ENCODE data around the gene HS3ST5. TPM values are rescaled to one million over a fixed set of nuclear protein-coding genes. Genes with fewer than 3 reads are reported as not detected.

Gene HS3ST5
- total RNA-seq, 1 donor: not detected

DNA sequence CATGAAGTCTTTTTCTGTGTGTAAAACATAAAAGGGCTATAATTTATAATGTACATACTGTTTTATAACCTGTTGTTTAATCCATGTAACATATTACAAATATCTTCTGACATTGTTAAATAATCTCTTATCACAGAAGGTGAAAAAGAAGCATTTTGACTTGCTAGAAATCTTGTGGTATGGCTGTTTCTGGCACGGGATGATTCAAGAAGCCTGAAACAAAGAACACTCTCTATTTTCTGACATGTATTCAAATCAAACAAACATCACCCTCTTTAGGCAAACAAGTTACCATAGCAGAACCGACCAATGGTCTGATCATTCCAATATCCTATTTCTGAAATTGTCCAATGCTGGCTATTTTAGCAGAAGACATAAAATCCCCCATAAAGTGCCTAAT, 55.4 kb downstream of the HS3ST5 start:
- no peaks in the 10 kb centered on the region for H3K4me1 ChIP-seq (ENCODE audit: insufficient read depth, low read length)
- no peaks in the 10 kb centered on the region for H3K27me3 ChIP-seq (ENCODE audit: insufficient read depth, low read length)
- TF ChIP-seq, protein P1, sequence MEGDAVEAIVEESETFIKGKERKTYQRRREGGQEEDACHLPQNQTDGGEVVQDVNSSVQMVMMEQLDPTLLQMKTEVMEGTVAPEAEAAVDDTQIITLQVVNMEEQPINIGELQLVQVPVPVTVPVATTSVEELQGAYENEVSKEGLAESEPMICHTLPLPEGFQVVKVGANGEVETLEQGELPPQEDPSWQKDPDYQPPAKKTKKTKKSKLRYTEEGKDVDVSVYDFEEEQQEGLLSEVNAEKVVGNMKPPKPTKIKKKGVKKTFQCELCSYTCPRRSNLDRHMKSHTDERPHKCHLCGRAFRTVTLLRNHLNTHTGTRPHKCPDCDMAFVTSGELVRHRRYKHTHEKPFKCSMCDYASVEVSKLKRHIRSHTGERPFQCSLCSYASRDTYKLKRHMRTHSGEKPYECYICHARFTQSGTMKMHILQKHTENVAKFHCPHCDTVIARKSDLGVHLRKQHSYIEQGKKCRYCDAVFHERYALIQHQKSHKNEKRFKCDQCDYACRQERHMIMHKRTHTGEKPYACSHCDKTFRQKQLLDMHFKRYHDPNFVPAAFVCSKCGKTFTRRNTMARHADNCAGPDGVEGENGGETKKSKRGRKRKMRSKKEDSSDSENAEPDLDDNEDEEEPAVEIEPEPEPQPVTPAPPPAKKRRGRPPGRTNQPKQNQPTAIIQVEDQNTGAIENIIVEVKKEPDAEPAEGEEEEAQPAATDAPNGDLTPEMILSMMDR (IDR thresholded peaks at IDR 0.05; ENCODE audit: extremely low read depth, low read depth, low read length): no peak
- no peak for DNase-seq (ENCODE audit: insufficient read length, low spot score, missing footprints)
- no peak overlapping the region for H3K4me3 ChIP-seq (ENCODE audit: insufficient read depth, low read length)
- H3K9me3 ChIP-seq (ENCODE audit: low read depth, low read length): no peaks in the 10 kb centered on the region
- H2AFZ ChIP-seq (ENCODE audit: low read length): no peak overlapping the region
- H3K36me3 ChIP-seq (ENCODE audit: insufficient read depth, low read length): no peaks in the 10 kb centered on the region
- H3K4me2 ChIP-seq (ENCODE audit: insufficient read depth, low read length): no peak overlapping the region
- H3K27ac ChIP-seq (ENCODE audit: low read depth, low read length): no peak overlapping the region
- H3K79me2 ChIP-seq (ENCODE audit: insufficient read depth, low read length): no peaks in the 10 kb centered on the region
- no peaks in the 10 kb centered on the region for H4K20me1 ChIP-seq (ENCODE audit: insufficient read depth, low read length)

DNA sequence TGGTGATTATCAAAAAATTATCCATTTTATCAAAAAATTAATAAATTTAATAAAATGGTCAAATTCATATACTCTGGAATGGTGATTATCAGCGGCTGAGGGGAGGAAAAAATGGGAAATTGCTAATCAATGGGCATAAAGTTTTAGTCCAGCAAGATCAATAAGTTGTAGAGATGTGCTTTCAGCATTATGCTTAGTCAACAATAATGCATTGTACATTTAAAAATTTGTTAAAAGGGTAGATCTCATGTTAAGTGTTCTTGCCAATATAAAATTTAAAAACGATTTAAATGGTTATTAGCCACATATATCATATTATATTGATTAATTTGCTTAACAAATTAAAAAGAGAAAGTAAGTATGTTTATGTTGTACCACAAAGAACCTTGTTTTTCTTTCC, 56.6 kb downstream of the HS3ST5 start:
- H3K4me2 ChIP-seq (ENCODE audit: insufficient read depth, low read length): no peak overlapping the region
- no peaks in the 10 kb centered on the region for H3K9me3 ChIP-seq (ENCODE audit: low read depth, low read length)
- H2AFZ ChIP-seq (ENCODE audit: low read length): no peak overlapping the region
- no peaks in the 10 kb centered on the region for H3K4me1 ChIP-seq (ENCODE audit: insufficient read depth, low read length)
- H3K27me3 ChIP-seq (ENCODE audit: insufficient read depth, low read length): no peaks in the 10 kb centered on the region
- no peaks in the 10 kb centered on the region for H4K20me1 ChIP-seq (ENCODE audit: insufficient read depth, low read length)
- H3K79me2 ChIP-seq (ENCODE audit: insufficient read depth, low read length): no peaks in the 10 kb centered on the region
- H3K4me3 ChIP-seq (ENCODE audit: insufficient read depth, low read length): no peak overlapping the region
- DNase-seq (ENCODE audit: insufficient read length, low spot score, missing footprints): no peak
- no peak overlapping the region for H3K27ac ChIP-seq (ENCODE audit: low read depth, low read length)
- no peaks in the 10 kb centered on the region for H3K36me3 ChIP-seq (ENCODE audit: insufficient read depth, low read length)
- TF ChIP-seq, protein P1 (IDR thresholded peaks at IDR 0.05; ENCODE audit: extremely low read depth, low read depth, low read length): no peak

DNA sequence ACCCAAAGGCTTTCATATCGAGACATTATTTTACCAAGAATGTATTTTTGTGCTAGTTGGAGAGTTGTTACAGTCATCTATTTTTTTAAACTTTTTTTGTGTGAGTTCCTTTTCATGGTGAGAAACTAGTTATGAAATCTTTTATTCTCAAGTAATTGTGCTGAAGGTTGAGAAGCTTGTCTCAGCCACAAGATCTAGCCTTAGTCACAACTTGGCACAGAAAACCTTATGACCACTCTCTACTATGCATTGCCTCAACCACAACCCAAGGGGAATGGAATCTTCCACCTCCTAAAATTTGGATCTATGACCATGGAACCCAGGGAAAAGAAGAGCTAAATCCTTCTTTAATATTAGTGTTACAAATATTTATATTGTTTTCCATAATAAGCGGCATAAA, 58.5 kb downstream of the HS3ST5 start:
- no peak overlapping the region for H3K27ac ChIP-seq (ENCODE audit: low read depth, low read length)
- no peaks in the 10 kb centered on the region for H3K9me3 ChIP-seq (ENCODE audit: low read depth, low read length)
- no peaks in the 10 kb centered on the region for H3K27me3 ChIP-seq (ENCODE audit: insufficient read depth, low read length)
- H3K4me2 ChIP-seq (ENCODE audit: insufficient read depth, low read length): no peak overlapping the region
- no peaks in the 10 kb centered on the region for H3K4me1 ChIP-seq (ENCODE audit: insufficient read depth, low read length)
- H3K79me2 ChIP-seq (ENCODE audit: insufficient read depth, low read length): no peaks in the 10 kb centered on the region
- no peaks in the 10 kb centered on the region for H3K36me3 ChIP-seq (ENCODE audit: insufficient read depth, low read length)
- TF ChIP-seq, protein P1 (IDR thresholded peaks at IDR 0.05; ENCODE audit: extremely low read depth, low read depth, low read length): no peak
- no peaks in the 10 kb centered on the region for H4K20me1 ChIP-seq (ENCODE audit: insufficient read depth, low read length)
- no peak overlapping the region for H3K4me3 ChIP-seq (ENCODE audit: insufficient read depth, low read length)
- no peak for DNase-seq (ENCODE audit: insufficient read length, low spot score, missing footprints)
- H2AFZ ChIP-seq (ENCODE audit: low read length): no peak overlapping the region

DNA sequence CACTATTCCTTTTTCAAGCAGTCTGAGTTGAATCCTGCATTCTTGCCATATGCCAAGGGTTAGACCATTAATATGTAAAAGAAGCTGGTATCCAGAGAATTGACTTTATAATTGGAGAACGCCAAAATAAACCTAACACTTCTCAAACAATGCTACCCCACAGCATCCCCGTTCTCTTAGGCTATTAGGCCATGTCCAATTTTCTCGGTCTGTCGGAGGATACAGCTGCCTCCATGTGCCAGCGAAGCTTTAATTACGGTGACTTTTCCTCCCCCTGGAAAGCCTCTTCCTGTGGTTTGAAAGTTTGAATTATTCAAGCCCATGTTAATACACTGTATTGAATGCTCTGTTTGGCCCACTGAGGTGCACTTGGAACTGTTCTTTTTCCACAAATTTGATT, 60.5 kb downstream of the HS3ST5 start:
- no peak for DNase-seq (ENCODE audit: insufficient read length, low spot score, missing footprints)
- H3K79me2 ChIP-seq (ENCODE audit: insufficient read depth, low read length): no peaks in the 10 kb centered on the region
- H3K36me3 ChIP-seq (ENCODE audit: insufficient read depth, low read length): no peaks in the 10 kb centered on the region
- H2AFZ ChIP-seq (ENCODE audit: low read length): no peak overlapping the region
- no peak overlapping the region for H3K27ac ChIP-seq (ENCODE audit: low read depth, low read length)
- no peaks in the 10 kb centered on the region for H4K20me1 ChIP-seq (ENCODE audit: insufficient read depth, low read length)
- no peak overlapping the region for H3K4me2 ChIP-seq (ENCODE audit: insufficient read depth, low read length)
- H3K4me1 ChIP-seq (ENCODE audit: insufficient read depth, low read length): no peaks in the 10 kb centered on the region
- no peak overlapping the region for H3K4me3 ChIP-seq (ENCODE audit: insufficient read depth, low read length)
- H3K27me3 ChIP-seq (ENCODE audit: insufficient read depth, low read length): no peaks in the 10 kb centered on the region
- no peaks in the 10 kb centered on the region for H3K9me3 ChIP-seq (ENCODE audit: low read depth, low read length)
- TF ChIP-seq, protein P1 (IDR thresholded peaks at IDR 0.05; ENCODE audit: extremely low read depth, low read depth, low read length): no peak
